Adrenal gland (tissue), 5 donors: ENCODE results near the gene IRF4.

Experiments
- CTCF ChIP-seq, 6 experiments: fragments of 450-650 bp in 4 of 6; fragments of 200-600 bp in 2 of 6; sonication (generic) in 1 of 6; IDR thresholded peaks; 1 replicate in 5 of 6; 2 replicates in 1 of 6; pipeline versions ENCODE4 v1.5.1 to v1.8.0; 2016 to 2021; ENCODE audit warnings: antibody characterized with exemption in 6 of 6, mild to moderate bottlenecking in 2 of 6, moderate library complexity in 1 of 6
- POLR2A ChIP-seq, 2 donors: fragments of 450-650 bp; IDR thresholded peaks; one replicate each; pipeline ENCODE4 v1.6.1; 2017; ENCODE audit warnings: antibody characterized with exemption in 2 of 2, mild to moderate bottlenecking in 2 of 2, moderate library complexity in 1 of 2
- donor health status: DM: no; HTN: no; CAD: no.

- TF ChIP-seq CTCF (IDR thresholded peaks at IDR 0.05) (no peak), POLR2A (IDR thresholded peaks at IDR 0.05) (no peak)
Measured at GRCh38 chr6:411402-412145, 20.0 kb downstream of the IRF4 start.
